HCT116 (cell line): Measurements from ENCODE around the gene AGAP1. TPM values are rescaled to one million over a fixed set of nuclear protein-coding genes. Genes with fewer than 3 reads are reported as not detected.

ENCODE experiments used
- ATAC-seq: fragments of 200-7000 bp; cut with Tn5 transposase; 2 replicates; pipeline ENCODE4 v1.9.1; 2020; ENCODE audit warnings: mild to moderate bottlenecking, moderate library complexity
- BruUV-seq: library from RNA; stranded (reverse); fragments of 400-500 nt; replicated peaks from 2 replicates; lab custom pipeline; 2021; lab: Mats Ljungman, UMichigan
- CTCF ChIA-PET: fragments of 300-600 bp; sonication (Branson Sonifier 250); formaldehyde crosslinking; loops from one replicate; lab custom pipeline; 2021; ENCODE audit warnings: antibody characterized with exemption; lab: Charles Lee
- POLR2A ChIA-PET: fragments of 300-600, 350-600 bp; sonication (Branson Sonifier 250); formaldehyde crosslinking; loops from one replicate; lab custom pipeline; 2021; ENCODE audit warnings: antibody characterized with exemption; lab: Charles Lee
- RAD21 ChIA-PET, 2 experiments: fragments of 300-600 bp; sonication (Branson Sonifier 250); formaldehyde crosslinking; loops; one replicate each; lab custom pipeline; 2023; ENCODE audit warnings: low total read pairs in 2 of 2; ENCODE audit not compliant: uncharacterized antibody in 2 of 2, unreplicated experiment in 2 of 2, low non-redundant PET in 1 of 2; lab: Charles Lee
- DNase-seq: peaks from one replicate; pipeline ENCODE4 v3.0.0-alpha.2; 2010; ENCODE audit warnings: low read depth, low spot score
- H2AFZ ChIP-seq: fragments of 200-600 bp; shearing (Covaris generic), sonication (generic); 2 replicates; pipeline ENCODE4 v1.6.1; 2017; ENCODE audit warnings: low read depth, mixed run types, mixed read lengths, antibody characterized with exemption, low read length; ENCODE audit not compliant: poor library complexity, severe bottlenecking
- H3K27ac ChIP-seq: 2 replicates; pipeline ENCODE4 v1.5.1; 2012; ENCODE audit warnings: low read depth, low read length
- H3K27me3 ChIP-seq: fragments of 200-600 bp; sonication (generic); 2 replicates; pipeline ENCODE4 v1.6.1; 2016; ENCODE audit warnings: mixed run types, low read length, mixed read lengths; ENCODE audit not compliant: insufficient read depth
- H3K36me3 ChIP-seq, 2 experiments: fragments of 200-500 bp in 1 of 2; fragments of 200-600 bp in 1 of 2; sonication (Bioruptor generic) in 1 of 2; sonication (generic) in 1 of 2; 2 replicates each; pipeline versions ENCODE4 v1.5.1 to v1.6.1; 2014 to 2016; ENCODE audit warnings: low read length in 2 of 2, inconsistent platforms in 1 of 2, mixed read lengths in 1 of 2, mixed run types in 1 of 2; ENCODE audit not compliant: insufficient read depth in 2 of 2, control insufficient read depth in 1 of 2
- H3K4me1 ChIP-seq, 2 experiments: fragments of 200-600 bp in 1 of 2; sonication (generic) in 1 of 2; 2 replicates each; pipeline versions ENCODE4 v1.5.1 to v1.6.1; 2012 to 2017; ENCODE audit warnings: low read length in 2 of 2, inconsistent platforms in 1 of 2, mild to moderate bottlenecking in 1 of 2, mixed read lengths in 1 of 2, mixed run types in 1 of 2, moderate library complexity in 1 of 2; ENCODE audit not compliant: insufficient read depth in 2 of 2, control insufficient read depth in 1 of 2
- H3K4me2 ChIP-seq: fragments of 200-600 bp; sonication (generic); 2 replicates; pipeline ENCODE4 v1.6.1; 2017; ENCODE audit warnings: mixed run types, low read length, mixed read lengths
- H3K4me3 ChIP-seq, 2 experiments: fragments of 200-600 bp in 1 of 2; sonication (generic) in 1 of 2; replicated peaks in 1 of 2; 2 replicates each; pipeline ENCODE4 v1.5.1; 2011 to 2016; ENCODE audit warnings: low read length in 2 of 2, control low read depth in 1 of 2, low read depth in 1 of 2, mild to moderate bottlenecking in 1 of 2, mixed read lengths in 1 of 2, mixed run types in 1 of 2
- H3K79me2 ChIP-seq: fragments of 200-600 bp; sonication (generic); 2 replicates; pipeline ENCODE4 v1.6.1; 2017; ENCODE audit warnings: mild to moderate bottlenecking, mixed run types, low read length, moderate library complexity, mixed read lengths; ENCODE audit not compliant: insufficient read depth
- H3K9ac ChIP-seq: fragments of 200-600 bp; sonication (generic); 2 replicates; pipeline ENCODE4 v1.6.1; 2016; ENCODE audit warnings: low read length, mixed read lengths
- H3K9me2 ChIP-seq: fragments of 200-600 bp; sonication (generic), shearing (Covaris generic); 2 replicates; pipeline ENCODE4 v1.6.1; 2017; ENCODE audit warnings: mixed run types, mild to moderate bottlenecking, moderate library complexity; ENCODE audit not compliant: insufficient read depth
- H3K9me3 ChIP-seq, 2 experiments: fragments of 200-500 bp in 1 of 2; fragments of 200-600 bp in 1 of 2; sonication (Bioruptor generic) in 1 of 2; sonication (generic) in 1 of 2; 2 replicates each; pipeline ENCODE4 v1.6.1; 2014 to 2017; ENCODE audit warnings: low read length in 2 of 2, mixed read lengths in 2 of 2, inconsistent platforms in 1 of 2, low read depth in 1 of 2, mild to moderate bottlenecking in 1 of 2, mixed run types in 1 of 2, moderate library complexity in 1 of 2; ENCODE audit not compliant: control insufficient read depth in 1 of 2, insufficient read depth in 1 of 2
- H4K20me1 ChIP-seq: fragments of 200-600 bp; sonication (generic), shearing (Covaris generic); 2 replicates; pipeline ENCODE4 v1.6.1; 2017; ENCODE audit warnings: mixed run types, mild to moderate bottlenecking, moderate library complexity; ENCODE audit not compliant: insufficient read depth
- ATF3 ChIP-seq: IDR thresholded peaks from 2 replicates; pipeline ENCODE4 v1.6.1; 2012
- CEBPB ChIP-seq: IDR thresholded peaks from 2 replicates; pipeline ENCODE4 v1.6.1; 2012; ENCODE audit warnings: low read depth
- CTCF ChIP-seq, 3 experiments: fragments of 200-600 bp in 1 of 3; sonication (generic) in 1 of 3; IDR thresholded peaks in 2 of 3; conservative IDR thresholded peaks in 1 of 3; 2 replicates each; pipeline ENCODE4 v1.5.1; 2012 to 2017; ENCODE audit warnings: low read depth in 2 of 3, low read length in 2 of 3, antibody characterized with exemption in 1 of 3, borderline replicate concordance in 1 of 3, control low read depth in 1 of 3, mild to moderate bottlenecking in 1 of 3, mixed read lengths in 1 of 3, mixed run types in 1 of 3, moderate library complexity in 1 of 3; ENCODE audit not compliant: insufficient read depth in 1 of 3
- EGR1 ChIP-seq: IDR thresholded peaks from 2 replicates; pipeline ENCODE4 v1.6.1; 2012; ENCODE audit warnings: low read depth
- ELF1 ChIP-seq: IDR thresholded peaks from 2 replicates; pipeline ENCODE4 v1.6.1; 2012; ENCODE audit warnings: low read depth, borderline replicate concordance
- EZH2 ChIP-seq: fragments of 200-600 bp; sonication (generic); IDR thresholded peaks from 2 replicates; pipeline ENCODE4 v1.6.1; 2017; ENCODE audit warnings: antibody characterized with exemption, mixed run types
- FOSL1 ChIP-seq: IDR thresholded peaks from 2 replicates; pipeline ENCODE4 v1.6.1; 2012; ENCODE audit warnings: low read depth
- POLR2AphosphoS5 ChIP-seq: IDR thresholded peaks from 2 replicates; pipeline ENCODE4 v1.6.1; 2011; ENCODE audit warnings: mild to moderate bottlenecking, low read depth, low read length, moderate library complexity
- SIN3A ChIP-seq: IDR thresholded peaks from 2 replicates; pipeline ENCODE4 v1.6.1; 2012; ENCODE audit warnings: low read depth
- SRF ChIP-seq: IDR thresholded peaks from 2 replicates; pipeline ENCODE4 v1.6.1; 2012; ENCODE audit warnings: low read depth
- TCF7L2 ChIP-seq: IDR thresholded peaks from 2 replicates; pipeline ENCODE4 v1.7.0; 2011; ENCODE audit warnings: borderline replicate concordance, inconsistent platforms; ENCODE audit not compliant: insufficient read depth, insufficient read length; ENCODE audit errors: extremely low read depth
- YY1 ChIP-seq: IDR thresholded peaks from 2 replicates; pipeline ENCODE4 v1.6.1; 2011; ENCODE audit warnings: low read length, low read depth, moderate library complexity, mild to moderate bottlenecking; ENCODE audit not compliant: insufficient replicate concordance; ENCODE audit errors: extremely low read depth
- ZFX ChIP-seq: fragments of 450-650 bp; IDR thresholded peaks from 2 replicates; pipeline ENCODE4 v1.6.1; 2017
- ZNF274 ChIP-seq: fragments of 200-500 bp; sonication (Bioruptor generic); IDR thresholded peaks from 2 replicates; pipeline ENCODE4 v1.6.1; 2014; ENCODE audit warnings: mild to moderate bottlenecking, low read depth, low read length, inconsistent platforms
- intact Hi-C: fragments of 100-400 bp; cut with micrococcal nuclease; formaldehyde crosslinking; loops from 2 replicates; pipeline ENCODE4 v1.10.0; 2022
- total RNA-seq: library from RNA; stranded (reverse); gene quantifications from one replicate; pipeline ENCODE4 v1.2.1, GENCODE V29; 2021; ENCODE audit not compliant: unreplicated experiment
- TF ChIP-seq, protein P1 (sequence below): IDR thresholded peaks from 2 replicates; pipeline ENCODE4 v1.6.1; 2012

AGAP1 gene
- total RNA-seq, 1 experiment from 2014 or later = 43.8 TPM

GRCh38 chr2:236129935-236130334 lies 636.1 kb downstream of the AGAP1 start:
- TF ChIP-seq FOSL1 = no peak
- no peak for TF ChIP-seq YY1
- no peak for TF ChIP-seq ATF3
- TF ChIP-seq ZNF274 = no peak
- Histone ChIP-seq H3K4me2 (no peak overlapping the region), H4K20me1 (no peaks in the 10 kb centered on the region), H3K9me2 (no peaks in the 10 kb centered on the region), H3K27ac (no peak overlapping the region), H3K4me3 (no peak overlapping the region), H3K27me3 (no peaks in the 10 kb centered on the region), H3K9ac (no peak overlapping the region), H3K36me3 (0 out of 4 replicates have a peak, but pooled peaks cover 0 to 2% of the 10 kb centered on the region in 2 experiments), H3K79me2 (no peaks in the 10 kb centered on the region), H3K4me1 (no peaks in the 10 kb centered on the region), H3K9me3 (no peaks in the 10 kb centered on the region), H2AFZ (no peak overlapping the region)
- RAD21 ChIA-PET = no interaction called here
- POLR2A ChIA-PET = no interaction called here
- no TSS peak for BruUV-seq
- CTCF ChIA-PET = no interaction called here
- DNase-seq (no peak), ATAC-seq (no peak)
- intact Hi-C loops = no loop called here

- no peak overlapping the region for H2AFZ ChIP-seq
- CTCF ChIA-PET = no interaction called here
- H3K79me2 ChIP-seq = no peaks in the 10 kb centered on the region
- no peaks in the 10 kb centered on the region for H4K20me1 ChIP-seq
- no peaks in the 10 kb centered on the region for H3K4me1 ChIP-seq
- intact Hi-C loops = no loop called here
- no peak for ATAC-seq
- no peak for DNase-seq
- no peaks in the 10 kb centered on the region for H3K27me3 ChIP-seq
- H3K4me2 ChIP-seq = no peak overlapping the region
- H3K9me2 ChIP-seq = no peaks in the 10 kb centered on the region
- 0 out of 4 replicates have a peak, but pooled peaks cover 0 to 2% of the 10 kb centered on the region in 2 experiments for H3K36me3 ChIP-seq
- no peaks in the 10 kb centered on the region for H3K9me3 ChIP-seq
- POLR2A ChIA-PET = no interaction called here
- no peak overlapping the region for H3K27ac ChIP-seq
- H3K4me3 ChIP-seq = no peak overlapping the region
- RAD21 ChIA-PET = no interaction called here
- BruUV-seq = no TSS peak
- no peak overlapping the region for H3K9ac ChIP-seq
- TF ChIP-seq, protein P1, sequence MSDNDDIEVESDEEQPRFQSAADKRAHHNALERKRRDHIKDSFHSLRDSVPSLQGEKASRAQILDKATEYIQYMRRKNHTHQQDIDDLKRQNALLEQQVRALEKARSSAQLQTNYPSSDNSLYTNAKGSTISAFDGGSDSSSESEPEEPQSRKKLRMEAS = no peak
- TF ChIP-seq SRF (no peak), POLR2AphosphoS5 (no peak), CTCF (IDR thresholded peaks at IDR 0.05 in 2 of 3, conservative IDR thresholded peaks at IDR 0.05 in 1 of 3; ENCODE audit: borderline replicate concordance in 1 of 3, insufficient read depth in 1 of 3, low read depth in 2 of 3, low read length in 2 of 3) (no peak), FOSL1 (no peak), EZH2 (no peak), ZFX (no peak), ELF1 (no peak), YY1 (no peak), EGR1 (no peak), CEBPB (no peak), TCF7L2 (no peak), SIN3A (no peak)
These were observed 636.6 kb downstream of the AGAP1 start for GRCh38 chr2:236130349-236130998.
